Measurements from ENCODE around the gene GJA9.

DNA sequence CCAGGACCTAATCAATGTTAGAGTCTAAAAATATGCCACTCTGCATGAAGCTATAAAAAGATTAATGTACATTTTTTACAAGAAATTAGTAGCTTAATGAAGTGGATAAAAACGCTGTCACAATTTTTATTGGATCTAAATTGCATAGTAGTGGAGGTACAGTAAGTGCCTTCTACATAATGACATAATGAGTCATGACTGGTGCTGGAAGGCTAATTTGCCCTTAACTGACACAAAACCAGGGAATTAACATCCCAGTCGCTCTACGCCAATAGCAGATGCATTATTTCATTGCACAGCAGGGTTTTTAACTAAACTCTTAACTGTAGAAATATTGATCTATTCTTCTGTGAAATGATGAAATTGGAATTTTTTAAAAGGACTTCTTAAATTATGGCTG is 55.1 kb downstream of the GJA9 start:
- TF ChIP-seq, protein P1, sequence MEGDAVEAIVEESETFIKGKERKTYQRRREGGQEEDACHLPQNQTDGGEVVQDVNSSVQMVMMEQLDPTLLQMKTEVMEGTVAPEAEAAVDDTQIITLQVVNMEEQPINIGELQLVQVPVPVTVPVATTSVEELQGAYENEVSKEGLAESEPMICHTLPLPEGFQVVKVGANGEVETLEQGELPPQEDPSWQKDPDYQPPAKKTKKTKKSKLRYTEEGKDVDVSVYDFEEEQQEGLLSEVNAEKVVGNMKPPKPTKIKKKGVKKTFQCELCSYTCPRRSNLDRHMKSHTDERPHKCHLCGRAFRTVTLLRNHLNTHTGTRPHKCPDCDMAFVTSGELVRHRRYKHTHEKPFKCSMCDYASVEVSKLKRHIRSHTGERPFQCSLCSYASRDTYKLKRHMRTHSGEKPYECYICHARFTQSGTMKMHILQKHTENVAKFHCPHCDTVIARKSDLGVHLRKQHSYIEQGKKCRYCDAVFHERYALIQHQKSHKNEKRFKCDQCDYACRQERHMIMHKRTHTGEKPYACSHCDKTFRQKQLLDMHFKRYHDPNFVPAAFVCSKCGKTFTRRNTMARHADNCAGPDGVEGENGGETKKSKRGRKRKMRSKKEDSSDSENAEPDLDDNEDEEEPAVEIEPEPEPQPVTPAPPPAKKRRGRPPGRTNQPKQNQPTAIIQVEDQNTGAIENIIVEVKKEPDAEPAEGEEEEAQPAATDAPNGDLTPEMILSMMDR (IDR thresholded peaks at IDR 0.05), result no peak
- no peak for TF ChIP-seq POLR2A (IDR thresholded peaks at IDR 0.05)

Measured in Peyer's patch (tissue), 4 donors.